GM06990 (cell line): ENCODE data around the gene ATIC.

Experiments
- DNase-seq: peaks from one replicate; pipeline ENCODE4 v3.0.0-alpha.2; 2011; ENCODE audit not compliant: insufficient read length; ENCODE audit errors: extremely low read depth
- H3K27me3 ChIP-seq: replicated peaks from 2 replicates; pipeline ENCODE4 v1.6.0; 2011; ENCODE audit warnings: low read length; ENCODE audit not compliant: control insufficient read depth, insufficient read depth
- H3K36me3 ChIP-seq: 2 replicates; pipeline ENCODE4 v1.5.1; 2011; ENCODE audit warnings: low read length; ENCODE audit not compliant: control insufficient read depth, insufficient read depth
- H3K4me3 ChIP-seq: replicated peaks from 2 replicates; pipeline ENCODE4 v1.5.1; 2011; ENCODE audit warnings: low read depth, mild to moderate bottlenecking, control low read depth, low read length
- TF ChIP-seq, protein P1 (sequence below): IDR thresholded peaks from 2 replicates; pipeline ENCODE4 v1.5.1; 2011; ENCODE audit warnings: low read length, control low read depth, mild to moderate bottlenecking, inconsistent platforms; ENCODE audit not compliant: insufficient read depth, poor library complexity, severe bottlenecking

Gene ATIC

DNA sequence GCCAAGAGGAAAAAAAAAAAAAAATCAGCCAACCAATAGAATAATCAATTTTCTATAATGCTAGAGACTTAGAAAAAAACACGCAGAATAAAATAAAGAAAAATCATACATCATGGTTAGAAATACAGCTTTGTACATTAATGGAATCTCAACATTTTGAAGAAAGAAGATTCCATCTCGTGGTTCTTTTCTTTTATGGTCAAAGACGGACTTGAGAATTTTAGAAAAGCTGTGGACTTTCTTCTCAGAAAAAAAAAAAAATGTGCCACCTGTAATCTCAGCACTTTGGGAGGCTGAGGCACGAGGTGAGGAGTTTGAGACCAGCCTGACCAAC lies 41.8 kb upstream of the ATIC start:
- H3K36me3 ChIP-seq: no peaks in the 10 kb centered on the region
- no peak overlapping the region for H3K4me3 ChIP-seq
- no peak for DNase-seq
- TF ChIP-seq, protein P1, sequence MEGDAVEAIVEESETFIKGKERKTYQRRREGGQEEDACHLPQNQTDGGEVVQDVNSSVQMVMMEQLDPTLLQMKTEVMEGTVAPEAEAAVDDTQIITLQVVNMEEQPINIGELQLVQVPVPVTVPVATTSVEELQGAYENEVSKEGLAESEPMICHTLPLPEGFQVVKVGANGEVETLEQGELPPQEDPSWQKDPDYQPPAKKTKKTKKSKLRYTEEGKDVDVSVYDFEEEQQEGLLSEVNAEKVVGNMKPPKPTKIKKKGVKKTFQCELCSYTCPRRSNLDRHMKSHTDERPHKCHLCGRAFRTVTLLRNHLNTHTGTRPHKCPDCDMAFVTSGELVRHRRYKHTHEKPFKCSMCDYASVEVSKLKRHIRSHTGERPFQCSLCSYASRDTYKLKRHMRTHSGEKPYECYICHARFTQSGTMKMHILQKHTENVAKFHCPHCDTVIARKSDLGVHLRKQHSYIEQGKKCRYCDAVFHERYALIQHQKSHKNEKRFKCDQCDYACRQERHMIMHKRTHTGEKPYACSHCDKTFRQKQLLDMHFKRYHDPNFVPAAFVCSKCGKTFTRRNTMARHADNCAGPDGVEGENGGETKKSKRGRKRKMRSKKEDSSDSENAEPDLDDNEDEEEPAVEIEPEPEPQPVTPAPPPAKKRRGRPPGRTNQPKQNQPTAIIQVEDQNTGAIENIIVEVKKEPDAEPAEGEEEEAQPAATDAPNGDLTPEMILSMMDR: no peak
- no peaks in the 10 kb centered on the region for H3K27me3 ChIP-seq

DNA sequence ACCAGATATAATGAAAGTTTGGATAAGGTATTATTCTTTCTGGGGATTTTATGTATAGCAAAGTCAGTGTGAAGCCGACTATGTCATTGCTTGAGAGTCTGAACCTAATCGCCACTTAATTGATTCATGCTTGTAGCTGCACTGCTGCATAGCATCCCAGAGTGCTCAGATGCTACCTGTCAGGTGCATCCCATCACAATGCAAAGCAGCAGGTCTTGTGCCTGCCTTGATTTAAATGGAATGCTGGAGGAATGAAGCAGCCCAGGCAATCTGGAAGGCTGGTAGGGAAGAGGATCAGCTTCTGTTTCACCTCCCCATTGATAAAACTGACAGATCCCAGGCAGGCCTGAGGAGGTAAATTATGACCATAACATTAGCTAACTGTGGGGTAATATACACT lies 40.4 kb upstream of the ATIC start:
- Histone ChIP-seq H3K4me3 (no peak overlapping the region), H3K36me3 (no peaks in the 10 kb centered on the region), H3K27me3 (no peaks in the 10 kb centered on the region)
- TF ChIP-seq, protein P1: no peak
- DNase-seq: no peak

DNA sequence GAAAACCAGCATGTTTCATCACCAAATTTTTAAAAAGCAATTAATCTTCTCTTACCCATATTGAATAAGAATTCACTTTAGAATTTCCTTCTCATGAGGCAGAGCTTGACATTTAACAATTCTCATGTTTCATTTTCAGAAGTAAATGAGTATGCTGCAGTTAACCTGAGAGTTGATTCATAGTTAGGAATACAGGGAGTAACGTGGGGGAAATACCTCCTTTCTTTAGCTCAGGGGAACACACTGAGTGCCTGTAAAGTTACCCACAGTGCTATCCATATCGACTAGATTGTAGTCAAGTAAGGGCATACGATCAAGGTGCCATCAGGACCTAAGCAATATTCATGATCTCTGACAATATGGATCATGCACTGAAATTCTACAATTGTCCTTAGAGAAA lies 38.9 kb upstream of the ATIC start:
- TF ChIP-seq, protein P1: no peak
- no peaks in the 10 kb centered on the region for H3K27me3 ChIP-seq
- no peak for DNase-seq
- no peaks in the 10 kb centered on the region for H3K36me3 ChIP-seq
- no peak overlapping the region for H3K4me3 ChIP-seq

DNA sequence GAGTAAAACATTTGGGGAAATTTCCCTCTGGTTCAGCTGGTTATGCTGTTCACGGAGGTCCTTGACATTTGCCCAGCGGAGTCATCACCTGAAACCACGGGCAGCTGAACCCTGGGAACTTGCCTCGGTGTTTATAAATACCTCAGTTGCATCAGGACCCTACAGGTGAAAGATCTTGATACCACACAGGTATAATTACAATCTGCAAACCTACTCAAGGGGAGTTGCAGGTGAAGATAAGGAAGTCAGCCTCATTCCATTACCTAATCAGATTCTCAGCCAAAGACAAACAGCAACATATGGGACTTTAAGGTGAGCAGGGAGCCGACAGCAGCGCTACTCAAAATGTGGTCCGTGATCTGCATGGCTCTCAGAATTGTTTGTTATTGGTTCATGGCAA lies 37.0 kb upstream of the ATIC start:
- TF ChIP-seq, protein P1: no peak
- H3K4me3 ChIP-seq: no peak overlapping the region
- DNase-seq: no peak
- no peaks in the 10 kb centered on the region for H3K27me3 ChIP-seq
- no peaks in the 10 kb centered on the region for H3K36me3 ChIP-seq

DNA sequence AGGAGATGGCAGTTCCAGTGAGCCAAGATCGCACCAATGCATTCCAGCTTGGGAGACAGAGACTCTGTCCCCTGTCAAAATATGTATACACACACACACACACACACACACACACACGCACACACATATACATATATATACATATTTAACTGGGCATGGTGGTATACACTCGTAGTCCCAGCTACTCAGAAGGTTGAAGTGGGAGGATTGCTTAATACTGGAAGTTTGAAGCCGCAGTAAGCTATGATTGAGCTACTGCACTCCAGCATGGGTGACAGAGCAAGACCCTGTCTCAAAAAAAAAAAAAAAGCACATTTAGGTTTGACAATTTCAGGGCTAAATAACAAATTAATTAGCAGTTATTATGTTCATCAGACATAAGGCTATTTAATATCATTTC lies 36.0 kb upstream of the ATIC start:
- no peak overlapping the region for H3K4me3 ChIP-seq
- DNase-seq: no peak
- TF ChIP-seq, protein P1: no peak
- no peaks in the 10 kb centered on the region for H3K36me3 ChIP-seq
- H3K27me3 ChIP-seq: no peaks in the 10 kb centered on the region

DNA sequence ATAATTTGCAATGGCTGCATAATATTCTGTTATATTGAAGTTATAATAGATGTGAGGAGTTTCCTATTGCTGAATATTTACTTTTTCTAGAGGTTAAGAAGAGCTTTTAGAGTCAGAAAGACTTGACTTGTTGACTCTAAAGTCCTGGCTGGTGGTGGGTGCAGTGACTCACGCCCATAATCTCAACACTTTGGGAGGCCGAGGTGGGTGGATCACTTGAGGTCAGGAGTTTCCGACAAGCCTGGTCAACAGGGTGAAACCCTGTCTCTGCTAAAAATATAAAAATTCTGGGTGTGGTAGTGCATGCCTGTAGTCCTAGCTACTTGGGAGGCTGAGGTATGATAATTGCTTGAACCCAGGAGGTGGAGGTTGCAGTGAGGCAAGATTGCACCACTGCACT lies 33.9 kb upstream of the ATIC start:
- no peak for DNase-seq
- Histone ChIP-seq H3K36me3 (no peaks in the 10 kb centered on the region), H3K4me3 (no peak overlapping the region), H3K27me3 (no peaks in the 10 kb centered on the region)
- TF ChIP-seq, protein P1: no peak
